HG03571 (cell line): ENCODE results near the gene BIRC6.
"Not testable (repeated sequence)": the region's sequence is repeated elsewhere in the genome, so short reads cannot be mapped to it uniquely, and the experiment has no call there.

ENCODE experiments used
- ATAC-seq: cut with Tn5 transposase; IDR thresholded peaks from one replicate; pipeline ENCODE4 v1.9.1; 2021; ENCODE audit not compliant: unreplicated experiment

BIRC6 gene

GRCh38 chr2:32502941-32503340 is 146.1 kb downstream of the BIRC6 start:
- ATAC-seq, result no peak

- ATAC-seq, result no peak
Observed at GRCh38 chr2:32504877-32505478, 148.2 kb downstream of the BIRC6 start.

- ATAC-seq, result no peak
Observed at GRCh38 chr2:32506446-32506845, 149.6 kb downstream of the BIRC6 start.

- ATAC-seq, result no peak
Observed at GRCh38 chr2:32514946-32515345, 158.1 kb downstream of the BIRC6 start.

GRCh38 chr2:32516567-32516966 is 159.7 kb downstream of the BIRC6 start:
- ATAC-seq, result no peak

GRCh38 chr2:32522770-32523169 is 165.9 kb downstream of the BIRC6 start:
- ATAC-seq, result no peak

- no peak for ATAC-seq
Observed at GRCh38 chr2:32523686-32524085, 166.9 kb downstream of the BIRC6 start.

GRCh38 chr2:32532341-32532740 is 175.5 kb downstream of the BIRC6 start:
- no peak for ATAC-seq

- no peak for ATAC-seq
Observed at GRCh38 chr2:32532961-32533360, 176.1 kb downstream of the BIRC6 start.

GRCh38 chr2:32534831-32535230 is 178.0 kb downstream of the BIRC6 start:
- no peak for ATAC-seq

- ATAC-seq, result no peak
Observed at GRCh38 chr2:32538735-32539134, 181.9 kb downstream of the BIRC6 start.

GRCh38 chr2:32552483-32552882 is 195.7 kb downstream of the BIRC6 start:
- not testable (repeated sequence) for ATAC-seq

GRCh38 chr2:32553829-32554432 is 197.1 kb downstream of the BIRC6 start:
- peak; percentile 73 for ATAC-seq

- ATAC-seq, result no peak
Observed at GRCh38 chr2:32558492-32558891, 201.7 kb downstream of the BIRC6 start.

GRCh38 chr2:32559136-32559535 is 202.3 kb downstream of the BIRC6 start:
- no peak for ATAC-seq

- ATAC-seq, result no peak
Observed at GRCh38 chr2:32562906-32563305, 206.1 kb downstream of the BIRC6 start.

GRCh38 chr2:32564417-32565035 is 207.7 kb downstream of the BIRC6 start:
- no peak for ATAC-seq

GRCh38 chr2:32565902-32566301 is 209.1 kb downstream of the BIRC6 start:
- no peak for ATAC-seq

GRCh38 chr2:32572030-32572429 is 215.2 kb downstream of the BIRC6 start:
- ATAC-seq, result no peak

- ATAC-seq, result no peak
Observed at GRCh38 chr2:32572737-32573136, 215.9 kb downstream of the BIRC6 start.

- peak; percentile 71 for ATAC-seq
Observed at GRCh38 chr2:32591669-32592463, 235.0 kb downstream of the BIRC6 start.

- no peak for ATAC-seq
Observed at GRCh38 chr2:32594573-32594972, 237.8 kb downstream of the BIRC6 start.
